Ovary (tissue), 3 donors: Measurements from ENCODE around the gene NHERF1.

Experiments used
- CTCF ChIP-seq, 3 donors: fragments of 450-650 bp in 2 of 3; fragments of 200-600 bp in 1 of 3; IDR thresholded peaks; one replicate each; pipeline versions ENCODE4 v1.5.1 to v1.8.0; 2016 to 2022; ENCODE audit warnings: antibody characterized with exemption in 3 of 3, mild to moderate bottlenecking in 1 of 3
- POLR2A ChIP-seq: fragments of 450-650 bp; IDR thresholded peaks from one replicate; pipeline ENCODE4 v1.6.1; 2017; ENCODE audit warnings: antibody characterized with exemption, mild to moderate bottlenecking, moderate library complexity
- donor health status: DM: no; HTN: no; CAD: no.

DNA sequence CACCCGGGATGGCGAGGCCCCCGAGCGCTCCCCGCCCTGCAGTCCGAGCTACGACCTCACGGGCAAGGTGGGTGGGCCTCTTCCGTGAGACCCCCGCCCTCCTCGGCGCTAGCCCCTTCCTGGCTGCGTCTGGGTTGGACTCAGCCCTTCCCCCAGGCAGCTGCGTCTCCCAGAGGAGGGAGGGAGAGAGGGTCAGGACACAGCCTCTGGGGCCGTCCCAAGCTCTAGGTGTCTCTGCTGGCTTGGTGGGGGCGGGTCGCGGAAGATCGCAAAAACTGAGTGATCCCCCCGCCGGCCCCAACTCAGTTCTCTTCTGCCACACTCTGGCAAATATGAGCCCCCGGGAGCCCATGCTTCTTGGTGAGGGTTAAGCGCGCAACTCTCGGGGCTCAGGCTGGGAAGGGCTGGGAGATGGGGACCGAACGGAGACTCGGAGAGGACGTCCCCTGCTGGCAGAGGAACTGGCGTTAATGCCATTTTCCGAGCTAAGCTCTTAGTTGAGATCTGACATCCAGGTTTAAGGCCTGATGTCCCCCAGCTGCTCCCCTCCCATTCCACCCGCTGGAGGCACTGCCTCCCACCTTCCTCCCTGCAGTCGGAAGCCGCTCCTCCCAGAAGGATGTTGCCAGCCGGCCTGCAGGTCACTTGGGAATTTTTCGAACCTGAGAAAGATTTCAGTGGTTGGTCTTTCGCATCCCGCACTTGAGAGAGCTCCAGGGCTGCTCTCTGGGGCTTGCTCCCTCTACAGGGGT is 11.0 kb upstream of the NHERF1 start:
- TF ChIP-seq CTCF (IDR thresholded peaks at IDR 0.05): peak in 1 of 3 donors; percentile 11
- no peak for TF ChIP-seq POLR2A
